Retinal pigment epithelial cell (primary cell): ENCODE data around the gene KCNQ1.

Source experiments
- DNase-seq: peaks from one replicate; pipeline ENCODE4 v3.0.0-alpha.2; 2010; ENCODE audit warnings: low read depth
- H3K4me3 ChIP-seq: 2 replicates; pipeline ENCODE4 v1.5.1; 2011; ENCODE audit warnings: mild to moderate bottlenecking, low read length, control low read depth, moderate library complexity
- TF ChIP-seq, protein P1 (sequence below): conservative IDR thresholded peaks from 2 replicates; pipeline ENCODE4 v1.5.1; 2011; ENCODE audit warnings: low read depth, low read length, control low read depth, inconsistent platforms

The KCNQ1 gene

DNA sequence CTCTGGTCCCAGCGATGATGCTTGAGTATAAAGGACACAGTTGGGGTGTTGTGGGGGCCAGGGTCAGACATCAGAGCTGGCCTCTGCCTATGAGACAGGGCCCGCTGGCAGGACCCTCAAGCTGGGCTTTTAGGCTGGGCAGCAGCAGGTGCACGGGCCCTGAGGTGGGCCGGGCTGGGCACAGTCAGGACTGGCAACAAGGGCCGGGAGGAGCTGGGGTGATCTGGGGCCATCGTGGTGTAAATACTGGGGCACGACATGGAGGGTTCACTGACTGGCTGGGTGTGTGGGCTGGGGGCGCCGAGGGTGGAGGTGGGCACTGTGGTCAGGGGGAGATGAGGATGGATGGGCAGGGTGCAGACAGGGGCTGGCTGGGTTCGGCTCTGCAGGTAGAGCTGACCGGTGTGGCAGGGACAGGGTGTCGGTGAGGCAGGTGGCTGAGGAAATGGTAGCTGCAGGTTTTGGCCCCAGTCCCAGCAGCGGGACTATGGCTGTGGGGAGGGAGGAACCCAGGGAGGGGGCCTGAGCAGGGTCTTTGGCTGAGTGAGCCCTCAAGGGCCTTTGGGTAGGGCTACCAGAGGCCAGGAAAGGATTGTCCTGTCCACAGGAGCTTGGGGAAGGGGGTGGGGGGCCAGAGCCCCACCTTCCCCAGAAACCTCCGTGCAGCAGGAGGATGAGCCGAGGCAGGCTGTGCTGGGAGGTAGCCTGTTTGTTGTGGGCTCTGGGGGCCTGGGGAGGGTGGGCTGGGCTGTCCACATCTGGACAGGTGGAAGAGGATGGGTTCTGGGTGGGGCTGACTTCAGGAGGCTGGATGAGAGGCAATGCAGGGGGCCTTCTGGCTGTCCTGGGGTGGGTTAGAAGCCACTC is 81.4 kb downstream of the KCNQ1 start:
- DNase-seq: no peak
- TF ChIP-seq, protein P1, sequence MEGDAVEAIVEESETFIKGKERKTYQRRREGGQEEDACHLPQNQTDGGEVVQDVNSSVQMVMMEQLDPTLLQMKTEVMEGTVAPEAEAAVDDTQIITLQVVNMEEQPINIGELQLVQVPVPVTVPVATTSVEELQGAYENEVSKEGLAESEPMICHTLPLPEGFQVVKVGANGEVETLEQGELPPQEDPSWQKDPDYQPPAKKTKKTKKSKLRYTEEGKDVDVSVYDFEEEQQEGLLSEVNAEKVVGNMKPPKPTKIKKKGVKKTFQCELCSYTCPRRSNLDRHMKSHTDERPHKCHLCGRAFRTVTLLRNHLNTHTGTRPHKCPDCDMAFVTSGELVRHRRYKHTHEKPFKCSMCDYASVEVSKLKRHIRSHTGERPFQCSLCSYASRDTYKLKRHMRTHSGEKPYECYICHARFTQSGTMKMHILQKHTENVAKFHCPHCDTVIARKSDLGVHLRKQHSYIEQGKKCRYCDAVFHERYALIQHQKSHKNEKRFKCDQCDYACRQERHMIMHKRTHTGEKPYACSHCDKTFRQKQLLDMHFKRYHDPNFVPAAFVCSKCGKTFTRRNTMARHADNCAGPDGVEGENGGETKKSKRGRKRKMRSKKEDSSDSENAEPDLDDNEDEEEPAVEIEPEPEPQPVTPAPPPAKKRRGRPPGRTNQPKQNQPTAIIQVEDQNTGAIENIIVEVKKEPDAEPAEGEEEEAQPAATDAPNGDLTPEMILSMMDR: no peak
- H3K4me3 ChIP-seq: no peak overlapping the region

DNA sequence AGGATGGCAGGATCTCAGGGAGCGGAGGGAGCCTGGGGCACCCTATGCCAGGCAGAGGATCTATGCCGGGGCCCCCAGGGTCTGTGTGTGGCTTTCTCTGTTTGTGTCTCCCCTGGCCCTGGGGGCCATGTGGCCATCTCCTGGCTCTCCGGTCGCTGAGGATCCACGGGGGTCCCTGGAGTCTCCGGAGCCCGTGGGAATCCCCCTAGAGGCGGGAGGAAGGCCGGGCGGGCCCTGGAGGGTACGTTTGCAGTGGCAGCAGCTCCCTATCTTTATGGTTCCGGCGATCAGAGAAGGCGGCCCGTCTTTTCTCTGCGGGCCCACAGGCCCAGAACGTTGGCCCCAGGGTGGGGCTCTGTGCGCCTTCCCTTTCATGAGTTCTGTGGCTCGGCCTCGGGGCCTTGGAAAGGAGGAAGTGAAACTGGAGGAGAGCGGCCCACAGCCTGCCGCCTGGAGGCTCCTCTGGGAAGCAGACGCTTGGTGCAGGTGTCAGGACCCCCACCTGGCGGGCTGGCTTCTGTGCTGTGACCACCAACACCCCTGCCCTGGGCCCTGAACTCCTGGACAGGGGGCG is 82.1 kb downstream of the KCNQ1 start:
- no peak overlapping the region for H3K4me3 ChIP-seq
- TF ChIP-seq, protein P1: no peak
- DNase-seq: no peak

DNA sequence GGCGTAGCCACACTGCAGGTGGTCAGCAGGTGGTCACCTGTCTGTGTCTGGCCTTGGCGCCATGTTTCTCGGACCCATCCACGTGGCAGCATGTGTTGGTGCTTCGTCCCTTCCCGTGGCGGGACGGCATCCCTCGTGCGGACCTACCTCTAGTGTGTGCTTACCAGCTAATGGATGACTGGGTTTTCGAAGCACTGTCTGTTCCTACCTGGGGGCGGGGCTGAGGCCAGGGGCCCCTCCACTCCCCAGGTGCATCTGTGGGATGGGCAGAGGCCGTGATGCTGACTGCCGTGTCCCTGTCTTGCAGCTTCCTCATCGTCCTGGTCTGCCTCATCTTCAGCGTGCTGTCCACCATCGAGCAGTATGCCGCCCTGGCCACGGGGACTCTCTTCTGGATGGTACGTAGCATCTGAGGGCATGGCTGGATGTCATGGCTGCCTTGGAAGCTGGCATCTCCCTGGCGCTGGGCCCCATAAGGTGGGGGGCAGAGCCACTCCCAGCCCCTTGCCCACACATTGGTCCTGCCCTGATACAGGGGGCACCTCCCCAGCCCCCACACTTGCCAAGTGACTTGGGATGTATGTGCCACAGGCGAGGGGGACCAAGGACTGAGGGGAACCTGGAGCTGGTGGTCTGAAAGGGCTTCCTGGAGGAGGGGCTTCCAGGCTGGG is 82.9 kb downstream of the KCNQ1 start:
- TF ChIP-seq, protein P1: no peak
- no peak for DNase-seq
- H3K4me3 ChIP-seq: no peak overlapping the region

DNA sequence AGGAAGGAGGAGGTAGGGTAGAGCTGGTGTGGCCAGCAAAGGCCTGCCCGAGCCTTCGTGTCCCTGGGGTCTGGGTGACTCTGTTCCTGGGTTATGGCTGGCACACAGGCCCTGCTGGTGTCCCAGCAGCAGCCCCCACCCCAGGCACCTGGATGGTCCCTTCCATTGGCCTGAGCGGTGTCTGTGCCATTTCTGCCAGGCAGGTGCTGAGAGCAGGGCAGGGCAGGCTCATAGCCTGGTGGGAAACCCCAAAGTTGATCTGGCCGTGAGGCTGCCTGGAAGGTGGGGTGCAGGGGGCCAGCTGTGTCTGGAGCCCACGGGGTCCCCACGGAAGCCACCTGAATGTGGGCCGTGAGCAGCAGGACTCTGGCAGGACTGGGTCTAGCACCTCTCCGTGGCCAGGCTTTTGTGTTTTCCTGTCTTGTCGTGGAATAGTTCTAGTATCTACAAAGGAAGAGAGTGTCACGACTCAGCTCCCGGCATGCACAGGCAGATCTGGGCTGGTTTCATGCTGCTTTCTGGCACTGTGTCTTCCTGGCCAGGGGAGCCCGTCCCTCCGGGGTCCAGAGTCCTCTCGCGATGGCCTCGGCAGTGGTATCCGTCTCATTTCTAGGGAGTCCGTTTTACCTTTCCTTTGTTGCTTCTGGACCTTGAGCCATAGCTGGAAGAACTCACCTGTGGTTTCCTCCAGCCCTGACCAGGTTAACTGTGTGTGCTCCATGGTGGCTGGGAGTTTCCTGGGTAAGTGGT is 83.7 kb downstream of the KCNQ1 start:
- DNase-seq: no peak
- TF ChIP-seq, protein P1: no peak
- H3K4me3 ChIP-seq: no peak overlapping the region

DNA sequence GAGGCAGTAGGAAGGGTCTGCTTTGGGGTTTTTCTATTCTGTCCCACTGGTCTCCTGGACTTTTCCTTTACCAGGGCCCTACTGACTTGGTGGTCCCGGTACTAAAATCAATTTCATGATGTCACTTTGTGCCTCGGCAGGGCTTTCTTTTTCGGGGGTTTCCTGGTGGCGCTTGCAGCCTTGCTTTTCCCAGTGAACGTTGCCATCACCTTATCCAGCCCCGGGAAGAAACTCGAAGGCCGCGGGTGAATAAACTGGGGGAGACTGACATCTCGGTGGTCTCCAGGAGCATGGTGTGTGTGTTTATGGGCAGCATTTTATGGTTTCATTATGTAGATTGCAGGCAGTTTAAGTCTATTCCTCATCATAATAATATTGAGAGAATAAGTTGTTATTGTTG is 84.4 kb downstream of the KCNQ1 start:
- TF ChIP-seq, protein P1: no peak
- H3K4me3 ChIP-seq: no peak overlapping the region
- DNase-seq: no peak

DNA sequence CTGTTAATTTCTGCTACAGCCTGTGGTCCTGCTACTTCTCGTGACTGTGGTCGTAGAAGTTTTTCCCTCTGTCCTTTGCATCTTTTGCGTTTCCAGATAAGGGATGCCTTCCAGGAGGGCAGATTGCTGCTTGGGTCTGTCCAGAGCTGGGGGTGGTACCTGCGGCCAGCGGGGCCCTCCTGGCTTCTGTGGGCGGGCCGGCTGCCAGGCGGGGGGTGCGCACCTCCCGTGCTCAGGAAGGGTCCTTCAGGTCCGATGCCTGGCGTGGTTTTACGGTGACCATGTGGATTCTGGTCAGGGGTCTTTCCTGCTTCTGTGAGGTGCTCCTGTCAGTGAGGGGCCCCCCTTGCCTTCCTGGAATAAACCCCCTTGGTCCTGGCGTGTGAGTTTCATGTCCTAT is 84.8 kb downstream of the KCNQ1 start:
- no peak for DNase-seq
- TF ChIP-seq, protein P1: no peak
- no peak overlapping the region for H3K4me3 ChIP-seq
